ENCODE measurements around the gene KCNK16.
A peak's percentile ranks its signal among the peaks of the same experiment; 100 is the strongest.

Gene KCNK16

DNA sequence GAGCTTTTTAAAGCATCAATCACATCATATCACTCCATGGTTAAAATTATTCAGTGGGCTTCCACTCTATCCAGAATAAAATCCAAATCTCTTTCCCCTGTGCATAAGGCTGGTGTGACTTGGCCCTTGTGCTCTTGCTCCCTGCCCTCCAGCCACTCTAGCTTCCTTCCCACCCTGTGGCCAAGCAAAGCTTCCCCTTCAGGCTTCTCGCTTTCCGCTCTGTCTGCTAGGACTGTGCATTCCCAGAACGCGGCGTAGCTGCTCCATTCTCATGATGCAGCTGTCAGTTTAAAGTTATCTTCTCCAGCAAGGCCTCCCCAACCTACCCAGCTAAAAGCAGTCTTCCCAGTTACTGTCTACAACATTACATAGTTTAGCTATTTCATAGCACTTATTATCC, 19.4 kb upstream of the KCNK16 start:
- DNase-seq (ENCODE audit: low spot score): no peak

DNA sequence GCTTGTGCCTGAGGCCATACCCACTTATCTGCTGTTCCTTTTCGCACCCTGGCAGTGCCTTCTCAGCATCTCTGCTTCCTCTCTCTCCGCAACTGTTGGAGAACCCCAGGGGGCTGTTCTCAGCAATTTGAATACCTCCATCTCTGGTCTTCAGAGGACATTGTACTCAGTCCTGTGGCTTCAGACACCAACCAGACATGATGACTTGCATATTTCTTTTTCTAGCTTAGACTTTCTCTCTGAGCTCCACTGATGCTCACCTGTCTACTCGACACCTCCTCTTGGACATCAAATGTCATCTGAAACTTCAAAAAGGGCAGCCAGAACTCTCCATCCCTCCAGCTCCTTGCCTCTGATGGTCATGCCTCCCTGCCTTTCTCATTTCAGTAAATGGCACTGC, 18.9 kb upstream of the KCNK16 start:
- DNase-seq (ENCODE audit: low spot score): no peak

DNA sequence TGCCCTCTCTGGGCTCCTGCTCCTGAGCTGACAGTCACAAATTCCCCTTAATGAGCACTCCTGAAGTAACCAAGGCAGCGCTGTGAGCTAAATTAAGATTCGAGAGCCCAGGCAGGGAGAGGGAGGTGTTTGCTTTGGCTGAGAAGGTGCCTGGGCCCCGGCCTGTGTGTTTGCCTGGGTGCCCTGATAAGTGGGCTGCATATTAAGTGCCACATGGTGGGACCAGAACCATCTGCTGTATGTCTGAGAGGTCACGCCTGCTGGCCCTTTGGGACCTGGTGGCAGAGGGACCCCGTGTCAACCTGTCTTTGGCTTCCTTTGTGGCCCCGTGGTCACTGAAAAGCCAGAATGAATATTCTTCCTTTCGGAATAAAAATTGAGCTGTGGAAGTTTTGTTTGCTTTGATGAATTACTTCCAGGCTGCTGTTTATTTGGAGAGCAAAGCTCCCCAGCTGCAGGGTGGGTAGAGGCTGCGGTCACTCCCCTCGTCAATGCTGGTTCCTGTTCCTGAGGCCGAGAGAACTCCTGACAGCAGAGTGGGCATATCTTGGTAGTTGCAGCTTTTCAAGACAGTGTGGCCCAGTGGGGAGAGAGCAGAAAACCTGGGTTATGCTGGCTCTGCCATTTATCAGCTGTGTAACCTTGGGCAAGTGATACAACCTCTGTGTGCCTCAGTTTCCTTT, 17.5 kb upstream of the KCNK16 start:
- DNase-seq (ENCODE audit: low spot score): no peak

DNA sequence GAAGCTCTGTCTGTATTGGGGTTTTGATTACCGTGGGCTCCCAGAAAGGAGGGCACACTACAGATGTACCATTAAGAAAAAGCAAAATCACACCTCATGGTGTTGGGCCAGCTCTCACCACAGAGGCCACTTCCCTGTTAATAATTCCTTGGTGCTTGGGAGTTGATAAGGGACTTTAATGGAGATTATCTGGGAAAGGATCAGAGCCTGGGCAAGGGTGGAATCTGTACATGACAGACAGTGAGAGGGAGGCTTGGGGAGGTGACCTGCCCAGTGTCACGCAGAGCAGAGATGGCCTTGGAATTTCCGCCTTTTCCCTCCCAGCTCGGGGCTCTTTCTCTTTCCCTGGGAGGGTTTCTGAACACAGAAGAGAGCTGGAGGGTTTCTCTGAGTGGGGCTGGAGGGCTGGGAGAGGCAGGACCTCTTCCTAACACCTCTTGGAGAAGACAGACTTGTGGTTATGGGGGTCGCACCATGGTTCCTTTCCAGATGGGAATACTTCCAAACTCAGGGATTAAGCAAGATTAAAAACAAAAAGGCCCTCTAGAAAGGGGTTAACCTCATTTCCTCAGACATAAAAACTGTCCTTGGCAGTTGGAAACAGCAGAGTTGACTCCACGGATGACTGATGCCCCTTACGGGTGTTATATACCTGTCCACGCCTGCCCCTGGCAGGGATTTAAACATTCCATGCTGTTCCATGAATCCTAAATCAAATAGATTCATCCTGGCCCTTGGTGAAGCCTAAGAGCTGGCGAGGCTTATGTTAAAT, 16.8 kb upstream of the KCNK16 start:
- DNase-seq (ENCODE audit: low spot score): no peak

DNA sequence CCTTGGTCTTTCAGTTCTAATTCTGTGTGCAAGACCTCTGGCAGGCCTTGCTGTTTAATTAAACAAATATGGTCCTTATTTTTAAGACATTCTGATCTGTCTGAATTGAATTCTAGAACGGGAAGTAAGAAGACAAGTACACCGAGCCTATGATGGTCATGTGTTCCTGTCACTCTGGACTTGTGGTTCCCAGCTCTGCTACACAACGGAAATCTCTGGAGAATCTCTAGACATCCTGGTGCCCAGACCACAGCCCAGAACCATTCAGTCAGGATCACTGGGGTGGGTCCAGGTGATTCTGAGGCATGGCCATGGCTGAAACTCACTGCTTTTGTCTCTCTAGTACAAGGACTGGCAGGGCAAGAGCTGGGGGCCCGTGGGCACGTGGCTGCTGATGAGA, 15.9 kb upstream of the KCNK16 start:
- DNase-seq (ENCODE audit: low spot score): no peak

DNA sequence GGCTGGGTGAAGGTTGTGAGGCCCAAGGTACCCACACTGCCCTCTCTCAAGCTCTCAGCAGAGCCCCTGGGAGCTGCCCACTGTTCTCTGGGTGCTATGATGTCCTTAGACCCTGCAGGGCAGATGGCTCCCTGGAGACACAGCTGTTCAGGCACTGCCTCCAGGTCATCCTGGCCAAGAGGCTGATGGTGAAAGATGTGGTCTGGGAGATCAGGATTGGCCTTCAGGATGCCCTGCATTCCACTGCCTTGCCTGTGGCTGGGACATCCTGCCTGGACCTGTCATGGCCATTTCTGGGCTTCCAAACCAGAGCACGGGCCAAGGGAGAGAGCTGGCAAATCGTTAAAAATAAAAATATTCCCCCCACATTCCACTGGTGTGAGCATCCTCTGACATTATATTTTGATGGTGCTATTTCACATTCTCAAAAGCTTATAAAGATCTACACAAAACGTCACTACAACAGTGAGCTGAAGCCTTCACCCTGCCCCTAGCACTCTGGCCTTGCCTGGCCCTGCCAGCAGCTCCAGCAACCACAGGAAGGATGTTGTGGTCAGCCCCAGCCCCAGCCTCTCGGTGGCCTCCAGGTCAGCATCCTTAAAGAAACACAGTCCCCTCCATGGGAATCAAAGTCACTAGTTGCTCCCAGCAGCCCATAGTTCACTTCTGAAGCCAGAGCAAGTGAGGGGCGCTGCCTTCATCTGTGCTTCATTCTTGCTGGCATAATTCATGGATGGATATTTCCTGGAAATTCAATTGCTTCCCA, 13.5 kb upstream of the KCNK16 start:
- DNase-seq (ENCODE audit: low spot score): no peak

DNA sequence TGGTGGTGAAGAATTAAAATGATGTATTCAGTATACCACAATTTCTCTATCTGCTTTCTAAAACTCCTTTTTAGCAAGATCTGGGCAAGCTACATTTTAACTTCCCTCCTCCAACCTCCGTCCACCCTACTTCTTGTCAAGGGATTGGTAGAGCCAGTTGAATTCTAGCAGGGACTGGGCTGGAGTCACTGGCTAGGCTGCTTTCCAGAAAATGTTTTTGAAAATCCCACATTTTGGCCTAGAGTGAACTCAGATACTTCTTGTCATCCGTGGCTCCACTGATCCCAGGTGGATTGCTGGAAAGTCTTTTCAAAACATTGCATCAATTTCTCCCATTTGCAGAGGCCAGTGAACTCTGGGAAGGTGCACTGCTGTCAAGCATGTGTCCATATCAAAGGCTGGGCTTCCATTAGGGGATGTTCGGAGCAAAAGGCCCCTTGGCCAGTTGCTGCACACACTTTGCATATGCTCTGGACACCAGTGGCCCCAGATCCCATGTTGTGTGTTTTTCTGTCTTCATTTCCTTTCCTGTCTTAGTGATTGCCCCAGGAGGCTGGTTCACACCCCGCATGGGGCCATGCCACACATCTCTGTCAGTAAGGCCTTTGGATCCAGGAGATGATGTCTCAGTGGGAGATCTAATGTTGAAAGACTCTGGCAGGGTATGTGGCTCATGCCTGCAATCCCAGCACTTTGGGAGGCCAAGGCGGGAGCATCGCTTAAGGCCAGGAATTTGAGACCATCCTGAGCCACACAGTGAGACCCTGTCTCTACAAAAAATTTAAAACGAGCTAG, 11.3 kb upstream of the KCNK16 start:
- no peak for DNase-seq (ENCODE audit: low spot score)

DNA sequence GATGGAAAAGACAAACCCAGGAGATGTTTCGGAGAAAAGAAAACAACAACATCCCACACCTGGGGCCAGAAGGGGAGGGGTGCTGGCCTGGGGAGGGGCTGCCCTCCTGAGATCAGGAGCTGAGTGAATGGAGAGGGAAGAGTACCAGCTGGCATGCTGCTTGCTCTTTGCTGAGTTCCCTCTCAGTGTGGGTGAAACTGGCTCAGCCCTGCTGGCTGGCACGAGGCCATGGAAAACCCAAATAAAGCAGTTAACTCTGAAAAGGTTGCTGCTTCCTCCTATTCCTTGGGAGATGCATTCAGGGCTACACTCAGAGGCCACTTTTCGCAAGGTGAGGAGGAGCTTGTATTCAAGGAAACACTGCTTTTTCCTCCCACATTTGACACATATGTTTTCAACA, 8.0 kb upstream of the KCNK16 start:
- no peak for DNase-seq (ENCODE audit: low spot score)

DNA sequence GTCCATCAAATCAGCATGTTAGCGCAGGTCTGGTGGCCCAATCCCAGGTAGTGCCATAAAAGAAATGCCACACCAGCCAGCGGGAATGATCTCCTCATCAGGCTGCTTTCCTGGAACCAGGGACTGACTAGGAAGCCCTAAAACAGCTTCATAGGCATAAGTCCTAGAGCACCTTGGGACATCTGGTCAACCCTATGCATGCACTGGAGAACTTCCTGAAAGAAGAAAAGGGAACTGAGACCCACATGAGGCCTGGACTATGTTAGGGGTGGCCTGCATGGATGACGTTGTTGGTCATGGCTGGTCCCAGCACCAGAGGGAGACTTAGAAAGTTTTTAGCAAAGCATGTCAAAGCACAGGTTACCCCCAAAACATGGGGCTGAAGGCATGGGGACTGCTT, 7.6 kb upstream of the KCNK16 start:
- DNase-seq (ENCODE audit: low spot score): no peak

DNA sequence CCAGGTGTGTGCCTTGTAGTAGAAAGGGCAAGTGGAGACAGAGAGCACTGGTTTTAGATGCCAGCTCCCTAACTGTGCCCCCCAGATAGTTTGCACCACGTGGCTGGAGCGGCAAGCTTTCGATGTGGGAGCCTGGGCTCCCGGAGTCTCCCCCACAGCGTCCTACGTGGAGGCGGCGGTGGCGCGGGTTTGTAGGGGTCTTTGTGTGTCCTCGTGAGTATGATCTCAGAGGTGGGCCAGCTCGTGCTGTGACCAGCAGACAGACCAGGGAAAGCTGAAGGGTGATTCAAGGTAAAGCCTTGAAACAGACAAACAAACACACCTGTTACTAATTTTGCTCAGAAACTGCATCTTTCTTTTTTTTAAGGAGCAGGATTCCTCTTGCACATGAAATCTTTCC, 5.6 kb upstream of the KCNK16 start:
- DNase-seq (ENCODE audit: low spot score): no peak

DNA sequence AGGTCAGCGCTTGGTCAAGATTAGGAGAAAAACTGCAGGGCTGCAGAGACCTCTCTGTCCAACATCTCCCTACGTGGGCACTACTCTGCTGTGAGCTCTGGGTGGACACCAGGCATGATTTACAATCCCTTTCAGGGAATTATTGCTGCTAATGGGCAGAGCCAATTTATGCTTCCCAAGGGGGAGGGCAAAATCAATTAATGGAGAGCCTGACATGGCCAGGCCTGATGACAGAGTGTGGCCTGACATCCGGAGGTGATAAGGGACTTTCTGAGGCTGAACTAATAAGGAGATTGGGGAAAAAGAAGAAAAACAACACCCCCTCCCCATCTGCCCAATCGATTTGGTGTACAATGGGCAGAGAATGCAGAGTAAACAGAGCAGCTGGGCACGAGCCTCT, 5.0 kb upstream of the KCNK16 start:
- no peak for DNase-seq (ENCODE audit: low spot score)

DNA sequence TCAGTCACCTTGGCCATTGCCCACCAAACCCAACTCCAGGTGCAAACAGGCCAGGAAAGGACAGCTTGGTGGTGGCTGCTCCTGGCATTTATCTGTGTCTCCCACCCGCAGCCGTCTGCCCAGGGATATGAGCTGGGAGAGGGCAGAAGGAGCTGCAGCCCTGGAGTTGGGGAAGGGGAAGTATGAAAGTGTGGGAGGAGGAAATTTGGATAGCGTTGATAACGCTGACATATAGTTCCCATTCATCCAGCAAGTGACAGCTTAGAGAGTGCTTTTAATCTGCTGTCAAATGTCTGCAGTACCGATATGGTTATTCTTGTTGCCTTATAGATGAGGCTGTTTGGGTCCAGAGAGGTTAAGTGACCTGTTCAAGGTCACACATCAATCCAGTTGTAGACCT, 741 bp downstream of the KCNK16 start:
- no peak for DNase-seq (ENCODE audit: low spot score)

DNA sequence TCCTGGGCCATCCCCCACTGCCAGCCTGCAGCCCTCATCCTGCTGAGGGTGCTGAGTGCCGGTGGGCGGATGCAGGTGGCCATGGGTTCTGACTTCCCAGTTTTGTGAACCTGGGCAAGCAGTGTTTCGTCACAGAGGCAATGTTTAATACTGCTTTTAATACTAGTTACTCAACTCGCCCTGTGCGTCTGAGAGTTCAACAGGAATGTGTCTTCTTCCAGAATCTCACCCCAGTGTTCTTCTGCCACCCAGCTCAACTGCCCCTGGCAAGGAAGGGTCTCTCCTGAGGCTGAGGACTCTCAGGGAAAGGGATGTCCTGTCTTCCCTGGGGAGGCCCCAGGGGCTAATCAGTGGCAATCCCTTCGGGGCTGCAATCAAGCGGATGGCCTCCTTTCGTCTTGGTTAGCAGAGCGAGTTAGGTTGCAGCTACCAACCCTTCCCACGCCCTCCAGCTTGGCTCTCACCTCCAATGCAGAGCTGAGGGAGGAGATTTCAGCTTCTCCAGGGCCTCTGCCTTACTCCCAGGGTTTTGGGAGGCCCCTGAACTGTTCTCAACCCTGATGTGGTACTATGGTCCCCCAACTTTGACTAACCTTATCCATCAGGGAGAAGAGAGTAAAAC, 2.0 kb downstream of the KCNK16 start:
- DNase-seq (ENCODE audit: low spot score): no peak

DNA sequence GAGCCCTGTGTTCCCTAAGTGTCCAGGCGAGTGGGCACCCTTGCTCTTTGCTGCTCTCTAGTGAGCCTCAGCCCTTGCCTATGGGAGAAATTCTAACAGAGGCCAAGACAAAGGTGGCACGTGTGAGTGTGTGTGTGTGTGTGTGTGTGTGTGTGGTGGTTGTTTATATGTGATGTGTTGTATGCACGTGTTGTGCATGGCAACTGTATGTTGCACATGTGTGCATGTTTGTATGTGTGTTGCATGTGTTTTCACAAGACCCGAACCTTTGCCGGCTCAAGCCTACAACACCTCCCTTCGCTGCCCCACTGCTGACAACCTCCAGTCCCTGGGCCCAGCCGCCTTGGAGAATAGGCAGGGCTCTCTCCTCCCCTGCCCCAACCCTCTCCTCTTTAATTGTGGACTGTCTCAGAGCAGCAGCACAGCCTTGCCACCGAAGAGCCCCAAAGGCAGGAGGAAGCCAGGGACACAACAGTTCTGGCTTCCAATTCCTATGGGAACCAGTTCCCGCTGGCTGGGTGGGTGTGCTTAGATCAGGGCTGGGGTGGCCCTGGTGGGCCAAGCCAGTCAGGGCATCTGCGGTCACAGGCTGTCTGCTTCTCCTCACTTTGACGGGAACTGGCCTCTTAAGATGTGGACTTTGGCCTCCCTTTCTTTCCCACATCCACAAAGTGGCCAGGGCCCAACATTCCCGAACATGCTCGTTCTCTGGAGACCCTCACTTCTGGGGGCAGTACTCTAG, 2.7 kb downstream of the KCNK16 start:
- no peak for DNase-seq (ENCODE audit: low spot score)

DNA sequence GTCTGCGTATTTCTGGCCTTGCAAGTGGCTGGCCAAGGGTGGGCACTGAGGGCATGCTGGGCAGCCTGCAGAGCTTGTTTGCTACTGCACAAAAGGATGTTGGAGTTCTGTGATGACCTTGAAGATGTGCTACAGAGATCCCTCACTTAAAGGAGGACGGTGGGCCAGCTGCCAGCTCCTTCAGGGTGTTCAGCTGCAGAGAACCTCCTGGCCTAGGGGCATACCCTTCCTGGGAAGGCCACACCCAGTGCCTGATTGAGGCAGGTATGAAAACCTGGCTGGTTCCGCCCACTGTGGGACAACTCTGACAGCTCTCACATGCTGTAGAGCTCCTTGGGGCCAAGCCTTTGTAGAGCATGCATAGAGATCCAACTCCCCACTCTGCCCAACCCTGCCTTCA, 5.2 kb downstream of the KCNK16 start:
- DNase-seq (ENCODE audit: low spot score): no peak

DNA sequence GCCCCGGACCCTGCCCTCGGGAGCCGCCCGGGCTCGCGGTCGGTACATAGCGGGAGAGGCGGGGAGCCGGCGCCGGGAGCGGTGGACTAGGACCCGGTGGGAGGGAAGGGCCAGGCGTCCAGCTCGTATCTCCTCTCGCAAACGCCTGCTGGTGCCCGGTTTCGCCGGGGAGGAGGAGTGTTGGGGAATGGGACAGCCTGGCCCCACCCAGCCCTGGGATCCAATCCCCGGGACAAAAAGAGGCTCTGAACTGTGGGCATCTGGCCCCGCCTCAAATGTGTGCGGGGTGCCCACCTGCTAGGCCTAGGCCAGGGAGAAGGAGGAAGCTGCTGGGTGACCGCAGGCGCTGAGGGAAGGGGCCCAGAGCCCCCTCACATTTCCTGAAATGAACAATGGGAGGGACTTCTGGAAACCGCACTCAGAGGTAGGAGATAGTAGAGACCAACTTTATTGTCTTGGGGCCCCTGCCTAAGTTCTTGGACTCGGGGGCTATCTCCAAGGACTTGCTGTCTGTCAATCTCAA, 8.2 kb downstream of the KCNK16 start, which contains the start of gene KCNK17:
KCNK17 (minus strand) TSS at position 147 of the 523 bp plus-strand sequence; CDS start at position 48, 99 bp downstream.
- no peak for DNase-seq (ENCODE audit: low spot score)

DNA sequence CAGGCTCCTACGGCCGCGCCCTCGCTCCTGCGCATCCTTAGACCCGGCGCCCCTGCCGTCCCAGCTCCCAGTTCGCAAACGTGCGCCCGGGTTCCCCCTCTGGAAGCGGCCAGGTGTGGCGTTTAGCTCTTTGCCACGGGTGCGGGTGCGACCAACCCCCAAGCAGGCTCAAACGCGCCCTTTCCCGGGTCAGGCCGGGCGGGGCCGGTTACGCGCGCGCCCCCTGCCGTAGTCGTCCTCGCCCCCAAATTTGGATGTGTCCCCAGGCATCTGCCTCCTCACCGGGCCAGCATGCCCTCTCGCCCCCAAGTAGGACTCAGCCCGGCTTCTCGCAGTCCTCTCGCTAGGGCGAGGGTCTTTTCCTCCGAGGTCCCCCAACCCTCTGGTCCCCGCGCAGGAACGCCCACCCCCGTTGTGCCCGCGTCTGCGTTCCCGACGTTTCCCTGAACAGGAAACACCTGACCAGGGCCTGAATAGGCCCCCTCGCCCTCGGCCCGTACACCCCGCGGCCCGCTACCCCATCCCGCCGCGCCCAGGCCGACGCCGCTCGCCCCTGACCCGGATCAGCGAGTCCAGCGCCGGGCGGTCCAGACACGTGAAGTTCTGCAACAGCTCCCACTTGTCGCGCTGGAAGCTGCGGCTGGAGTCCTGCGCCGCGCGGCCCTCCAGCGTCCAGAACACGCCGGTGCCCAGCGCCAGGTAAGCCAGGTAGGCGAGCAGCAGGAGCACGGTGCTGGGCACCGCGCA, 8.8 kb downstream of the KCNK16 start:
- peak; percentile 41 for DNase-seq (ENCODE audit: low spot score)

DNA sequence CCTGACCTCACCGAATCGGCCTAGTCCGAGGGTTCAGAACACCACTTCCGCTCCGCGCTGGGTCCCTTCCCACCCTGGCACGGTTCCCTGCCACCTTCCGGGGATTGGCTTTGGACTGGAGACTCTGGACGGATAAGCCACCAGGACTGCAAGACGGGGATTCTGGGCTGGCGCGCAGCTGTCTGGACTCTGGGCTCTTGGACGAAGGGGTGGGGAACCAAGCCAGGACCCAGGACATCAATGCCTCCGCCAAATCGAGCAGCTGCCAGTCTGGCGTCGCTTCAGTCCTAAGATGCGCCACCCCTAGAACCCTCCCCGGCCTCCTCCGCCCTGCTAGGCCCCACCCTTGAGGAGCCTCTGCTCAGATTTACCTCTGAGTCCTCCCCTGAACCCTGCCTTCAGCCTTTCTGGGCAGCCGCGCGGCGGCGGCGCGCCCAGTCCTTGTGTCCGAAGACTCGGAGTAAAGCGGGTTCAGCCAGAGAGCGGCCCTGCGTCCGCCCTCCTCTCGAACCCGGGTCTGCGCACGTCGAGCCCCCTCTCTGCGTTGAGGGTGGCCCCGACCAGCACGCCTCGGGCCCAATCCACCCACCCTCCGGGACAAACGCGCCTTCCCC, 9.5 kb downstream of the KCNK16 start:
- DNase-seq (ENCODE audit: low spot score): no peak

DNA sequence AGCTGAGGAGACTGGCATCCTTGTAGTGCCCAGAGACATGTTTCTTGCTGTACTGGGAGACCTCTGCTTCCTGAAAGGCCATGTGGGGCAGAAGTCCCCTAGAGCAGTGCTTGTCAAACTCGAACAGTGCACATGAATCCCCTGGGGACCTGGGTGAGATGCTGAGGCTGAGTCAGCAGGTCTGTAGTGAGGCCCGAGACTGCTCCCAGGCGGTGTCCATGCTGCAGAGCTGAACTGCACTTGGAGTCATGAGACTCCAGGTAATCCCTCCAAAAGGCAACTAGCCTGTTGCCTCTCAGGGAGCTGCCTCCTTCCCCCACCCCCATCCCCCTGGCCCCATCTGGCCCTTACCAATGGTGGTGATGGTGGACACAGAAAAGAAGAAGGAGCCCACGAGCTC, 12.0 kb downstream of the KCNK16 start:
- DNase-seq (ENCODE audit: low spot score): no peak

Data from D341Med (cell line).